WERI-Rb-1 (cell line): ENCODE measurements around the gene CAMLG.
"Not testable (repeated sequence)": the region's sequence is repeated elsewhere in the genome, so short reads cannot be mapped to it uniquely, and the experiment has no call there.

Source experiments
- DNase-seq: peaks from one replicate; pipeline ENCODE4 v3.0.0-alpha.2; 2020
- H3K27ac ChIP-seq: fragments of 250-450 bp; sonication (Bioruptor Pico); 2 replicates; pipeline ENCODE4 v1.5.1; 2020; ENCODE audit warnings: mild to moderate bottlenecking, moderate library complexity
- H3K27me3 ChIP-seq: fragments of 250-450 bp; sonication (Bioruptor Pico); 2 replicates; pipeline ENCODE4 v1.5.1; 2021; ENCODE audit warnings: mild to moderate bottlenecking, low read depth, moderate library complexity; ENCODE audit not compliant: insufficient read depth, severe bottlenecking
- H3K36me3 ChIP-seq: fragments of 250-450 bp; sonication (Bioruptor Pico); 2 replicates; pipeline ENCODE4 v1.5.1; 2020; ENCODE audit warnings: mild to moderate bottlenecking, moderate library complexity
- H3K4me3 ChIP-seq: 2 replicates; pipeline ENCODE4 v1.5.1; 2011; ENCODE audit warnings: low read depth, mild to moderate bottlenecking, control low read depth, low read length
- H3K9me3 ChIP-seq: fragments of 250-450 bp; sonication (Bioruptor Pico); 2 replicates; pipeline ENCODE4 v1.5.1; 2021; ENCODE audit warnings: mild to moderate bottlenecking, moderate library complexity; ENCODE audit not compliant: severe bottlenecking
- CTCF ChIP-seq: IDR thresholded peaks from 2 replicates; pipeline ENCODE4 v1.5.1; 2011; ENCODE audit warnings: low read depth, mild to moderate bottlenecking, control low read depth, inconsistent platforms, low read length

The CAMLG gene

DNA sequence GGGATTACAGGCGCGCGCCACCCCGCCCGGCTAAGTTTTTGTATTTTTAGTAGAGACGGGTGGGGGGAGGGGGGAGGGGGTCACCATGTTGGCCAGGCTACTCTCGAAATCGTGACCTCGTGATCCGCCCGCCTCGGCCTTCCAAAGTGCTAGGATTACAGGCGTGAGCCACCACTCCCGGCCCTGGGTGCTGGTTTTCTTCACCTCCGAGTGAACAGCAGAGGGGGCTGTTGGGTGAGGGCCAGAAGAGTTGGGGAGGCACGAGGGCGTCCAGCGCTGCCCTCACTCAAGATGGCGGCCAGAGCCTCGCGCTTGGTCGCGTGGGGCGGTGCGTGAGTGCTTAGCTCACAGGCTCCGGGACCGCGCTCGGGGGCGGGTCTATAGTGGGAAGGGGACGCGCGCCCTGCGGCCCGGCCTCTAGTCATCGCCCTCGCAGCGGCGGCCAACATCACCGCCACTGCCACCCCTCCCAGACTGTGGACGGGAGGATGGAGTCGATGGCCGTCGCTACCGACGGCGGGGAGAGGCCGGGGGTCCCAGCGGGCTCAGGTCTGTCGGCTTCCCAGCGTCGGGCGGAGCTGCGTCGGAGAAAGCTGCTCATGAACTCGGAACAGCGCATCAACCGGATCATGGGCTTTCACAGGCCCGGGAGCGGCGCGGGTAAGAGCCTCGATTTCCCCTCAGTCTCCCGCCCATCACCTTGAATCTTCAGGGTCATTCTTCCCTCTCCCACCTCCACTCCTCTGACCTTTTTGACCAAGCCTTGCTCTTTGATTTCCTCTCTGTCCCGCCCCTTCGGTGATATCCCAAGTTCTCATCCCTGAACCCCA lies at the start of gene CAMLG:
Gene CAMLG (plus strand): TSS at position 416 of the 830 bp plus-strand sequence. CDS start 73 bp downstream, at position 489.
- peak within 1 kb of the TSS; percentile 64 for H3K4me3 ChIP-seq
- no peaks in the 10 kb centered on the region for H3K9me3 ChIP-seq
- peak; percentile 76 for TF ChIP-seq CTCF
- H3K27me3 ChIP-seq, result no peaks in the 10 kb centered on the region
- H3K27ac ChIP-seq, result peak within 1 kb of the TSS; percentile 63
- peak; percentile 98 for DNase-seq
- peaks cover 21% of the 10 kb centered on the region for H3K36me3 ChIP-seq

DNA sequence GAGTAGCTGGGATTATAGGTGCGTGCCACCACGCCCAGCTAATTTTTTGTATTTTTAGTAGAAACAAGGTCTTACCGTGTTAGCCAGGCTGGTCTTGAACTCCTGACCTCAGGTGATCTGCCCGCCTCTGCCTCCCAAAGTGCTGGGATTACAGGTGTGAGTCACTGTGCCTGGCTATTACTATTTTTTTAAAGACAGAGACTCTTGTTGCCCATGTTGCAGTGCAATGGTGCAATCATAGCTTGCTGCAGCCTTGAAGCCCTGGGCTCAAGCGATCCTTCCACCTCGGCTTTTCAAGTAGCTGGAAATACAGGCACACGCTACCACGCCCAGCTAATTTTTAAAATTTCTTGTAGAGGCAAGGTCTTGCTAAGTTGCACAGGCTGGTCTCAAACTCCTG lies 48.2 kb upstream of the CAMLG start:
- not testable (repeated sequence) for H3K27me3 ChIP-seq, H3K27ac ChIP-seq, H3K9me3 ChIP-seq, DNase-seq, H3K4me3 ChIP-seq
- peaks cover 59% of the 10 kb centered on the region for H3K36me3 ChIP-seq

- Histone ChIP-seq H3K9me3 (no peaks in the 10 kb centered on the region), H3K27ac (no peak overlapping the region), H3K36me3 (peaks cover 66% of the 10 kb centered on the region), H3K4me3 (no peak overlapping the region), H3K27me3 (no peaks in the 10 kb centered on the region)
- TF ChIP-seq CTCF, result no peak
- no peak for DNase-seq
These were observed 45.6 kb upstream of the CAMLG start for GRCh38 chr5:134692722-134693121.

- DNase-seq, result no peak
- Histone ChIP-seq H3K27ac (no peak overlapping the region), H3K4me3 (no peak overlapping the region), H3K36me3 (peaks cover 78% of the 10 kb centered on the region), H3K9me3 (no peaks in the 10 kb centered on the region), H3K27me3 (no peaks in the 10 kb centered on the region)
- TF ChIP-seq CTCF, result no peak
These were observed 30.0 kb upstream of the CAMLG start for GRCh38 chr5:134708301-134708700.

GRCh38 chr5:134714120-134714519 lies 24.2 kb upstream of the CAMLG start:
- DNase-seq, result no peak
- H3K27me3 ChIP-seq, result no peaks in the 10 kb centered on the region
- no peak for TF ChIP-seq CTCF
- H3K36me3 ChIP-seq, result peaks cover 70% of the 10 kb centered on the region
- no peak overlapping the region for H3K4me3 ChIP-seq
- no peaks in the 10 kb centered on the region for H3K9me3 ChIP-seq
- no peak overlapping the region for H3K27ac ChIP-seq

- Histone ChIP-seq H3K27ac (no peak overlapping the region), H3K36me3 (peaks cover 68% of the 10 kb centered on the region), H3K27me3 (no peaks in the 10 kb centered on the region), H3K4me3 (no peak overlapping the region), H3K9me3 (no peaks in the 10 kb centered on the region)
- no peak for TF ChIP-seq CTCF
- DNase-seq, result no peak
These were observed 23.8 kb upstream of the CAMLG start for GRCh38 chr5:134714541-134714940.

DNA sequence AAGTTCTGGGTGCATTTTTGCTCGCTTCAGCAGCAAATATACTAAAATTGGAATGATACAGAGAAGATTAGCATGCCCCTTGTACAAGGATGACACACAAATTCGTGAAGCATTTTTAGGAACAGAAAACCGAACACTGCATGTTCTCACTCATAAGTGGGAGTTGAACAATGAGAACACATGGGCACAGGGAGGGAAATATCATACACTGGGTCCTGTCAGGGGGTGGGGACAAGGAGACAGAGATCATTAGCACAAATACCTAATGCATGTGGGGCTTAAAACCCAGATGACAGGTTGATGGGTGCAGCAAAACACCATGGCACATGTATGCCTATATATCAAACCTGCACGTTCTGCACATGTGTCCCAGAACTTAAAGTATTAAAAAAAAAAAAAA lies 22.9 kb upstream of the CAMLG start:
- H3K36me3 ChIP-seq, result peaks cover 67% of the 10 kb centered on the region
- not testable (repeated sequence) for H3K4me3 ChIP-seq, H3K27ac ChIP-seq, DNase-seq, H3K9me3 ChIP-seq, H3K27me3 ChIP-seq
